ENCODE measurements around the gene LIN9.
A peak's percentile ranks its signal among the peaks of the same experiment; 100 is the strongest.
"Not testable (repeated sequence)": the region's sequence is repeated elsewhere in the genome, so short reads cannot be mapped to it uniquely, and the experiment has no call there.

The LIN9 gene

DNA sequence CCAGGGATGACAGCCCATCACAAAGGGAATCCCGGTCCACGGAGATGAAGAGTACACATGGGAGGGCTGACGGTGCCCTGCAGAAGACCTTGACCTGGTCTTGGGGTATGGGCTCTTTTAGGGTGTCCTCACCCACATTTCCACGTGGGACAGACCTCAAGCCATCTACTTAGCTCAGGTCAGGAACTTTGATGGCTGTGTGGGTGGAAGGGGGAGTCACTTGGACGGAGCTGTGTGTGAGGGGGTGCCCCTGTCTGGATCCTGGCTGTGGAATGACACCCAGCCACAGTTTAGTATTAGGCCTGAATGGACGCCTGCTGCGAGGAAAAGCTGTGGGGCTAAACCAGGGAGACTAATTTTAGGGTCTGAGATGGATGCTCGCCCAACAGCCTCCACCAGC lies 96.4 kb downstream of the LIN9 start:
- no peak for DNase-seq (ENCODE audit: low spot score)

DNA sequence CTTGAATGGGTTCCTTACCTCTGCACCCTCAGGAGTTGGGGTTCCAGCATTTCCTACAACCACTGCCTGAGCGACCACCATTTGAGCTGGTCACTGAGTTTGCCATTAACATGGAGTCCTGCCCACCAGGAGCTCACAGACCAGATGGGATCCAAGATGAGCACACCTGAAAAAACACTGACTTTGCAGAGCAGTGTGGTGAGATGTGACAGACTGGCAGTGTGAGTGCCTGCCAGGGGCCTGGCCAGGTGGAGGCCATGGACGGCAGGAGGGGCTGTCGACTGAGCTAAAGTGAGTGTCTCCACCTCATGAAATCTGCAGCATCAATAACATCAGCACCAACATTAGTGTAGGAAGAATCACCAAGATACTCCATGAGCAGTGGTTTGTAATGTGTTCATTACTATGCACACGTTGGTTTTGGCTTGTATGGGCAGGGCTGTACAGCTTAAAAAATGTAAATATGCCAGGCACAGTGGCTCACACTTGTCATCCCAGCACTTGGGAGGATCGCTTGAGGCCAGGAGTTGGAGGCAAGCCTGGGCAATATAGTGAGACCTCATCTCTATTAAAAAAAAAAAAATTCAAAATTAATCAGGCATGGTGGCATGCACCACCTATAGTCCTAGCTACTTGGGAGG lies 97.7 kb downstream of the LIN9 start:
- no peak for DNase-seq (ENCODE audit: low spot score)

DNA sequence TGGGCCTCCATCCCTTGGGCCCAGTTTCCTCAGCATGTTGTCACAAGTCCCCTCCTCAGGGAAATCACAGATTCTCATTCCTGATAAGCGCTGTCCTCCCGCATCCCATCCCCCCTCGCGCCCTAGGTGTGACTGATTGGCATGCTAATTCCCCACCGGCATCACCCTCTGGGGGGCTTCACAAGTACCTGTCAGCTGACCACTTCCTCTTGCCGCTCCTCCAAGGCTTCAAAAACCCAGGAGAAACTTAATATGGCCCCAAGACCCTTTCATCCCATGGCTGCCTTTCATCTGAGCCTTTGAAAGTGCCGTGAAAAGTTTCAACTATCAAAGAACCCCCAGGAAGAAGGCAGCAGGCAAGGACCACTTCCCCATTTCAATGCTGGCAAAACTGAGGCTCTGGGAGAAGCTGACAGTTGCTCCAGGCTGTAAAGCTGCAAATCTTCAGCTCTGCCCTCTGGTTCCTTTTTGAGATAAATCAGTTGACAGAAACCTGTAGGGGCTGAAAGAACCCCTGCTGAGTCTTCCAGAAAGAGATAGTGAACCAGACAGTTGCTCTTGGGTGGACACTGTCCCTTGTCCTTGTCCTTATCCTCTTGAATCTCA lies 98.3 kb downstream of the LIN9 start:
- DNase-seq (ENCODE audit: low spot score) = no peak

DNA sequence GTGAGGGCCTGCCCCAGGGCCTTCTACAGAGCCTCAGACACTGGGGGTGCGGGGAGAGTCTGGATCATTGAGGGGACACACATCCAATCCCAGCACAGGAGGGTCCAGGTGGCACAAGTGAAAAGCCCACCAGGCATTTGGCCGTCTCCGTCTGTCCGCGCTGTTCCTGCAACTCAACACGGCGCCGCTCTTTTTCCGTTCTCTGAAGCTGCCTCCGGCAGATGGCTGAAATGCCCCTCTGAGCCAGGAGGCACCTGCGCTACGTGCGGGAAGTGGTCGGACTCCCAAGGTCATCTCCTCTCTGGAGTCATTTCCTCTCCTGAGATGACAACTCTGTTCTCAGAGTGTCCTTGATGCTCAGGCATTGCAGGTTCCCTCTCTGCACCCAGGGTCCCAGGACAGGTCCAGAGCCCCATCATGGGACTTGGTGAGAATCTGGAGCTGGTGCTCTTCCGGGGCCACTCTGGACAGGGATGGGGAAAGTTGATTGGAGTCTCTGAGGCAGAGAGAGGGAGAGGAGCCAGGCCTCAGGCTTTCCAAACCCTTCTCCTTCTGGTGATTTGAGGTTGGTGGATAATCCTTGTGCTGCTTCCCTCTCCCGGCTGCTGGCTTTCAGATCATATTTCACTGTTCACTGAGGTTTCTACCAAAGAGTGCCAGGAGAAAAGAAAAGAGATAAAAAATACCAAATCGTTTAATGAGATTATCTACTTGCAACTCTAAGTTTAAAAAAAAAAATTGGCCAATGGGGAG lies 99.5 kb downstream of the LIN9 start:
- DNase-seq (ENCODE audit: low spot score) = no peak

DNA sequence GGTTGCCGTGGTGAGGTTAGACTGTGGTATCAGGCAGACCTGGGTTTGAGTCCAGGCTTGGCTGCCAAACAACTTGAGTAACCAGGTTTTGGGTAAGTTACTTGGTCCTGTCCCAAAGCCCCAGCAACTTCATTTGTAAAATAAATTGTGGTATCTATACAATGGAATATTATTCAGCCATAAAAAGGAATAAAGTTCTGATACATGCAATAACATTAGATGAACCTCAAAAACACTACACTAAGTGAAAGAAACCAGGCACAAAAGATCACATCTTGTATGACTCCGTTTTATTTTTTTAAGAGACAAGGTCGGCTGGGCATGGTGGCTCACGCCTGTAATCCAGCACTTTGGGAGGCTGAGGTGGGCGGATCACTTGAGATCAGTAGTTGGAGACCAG lies 101.9 kb downstream of the LIN9 start:
- DNase-seq (ENCODE audit: low spot score) = no peak

DNA sequence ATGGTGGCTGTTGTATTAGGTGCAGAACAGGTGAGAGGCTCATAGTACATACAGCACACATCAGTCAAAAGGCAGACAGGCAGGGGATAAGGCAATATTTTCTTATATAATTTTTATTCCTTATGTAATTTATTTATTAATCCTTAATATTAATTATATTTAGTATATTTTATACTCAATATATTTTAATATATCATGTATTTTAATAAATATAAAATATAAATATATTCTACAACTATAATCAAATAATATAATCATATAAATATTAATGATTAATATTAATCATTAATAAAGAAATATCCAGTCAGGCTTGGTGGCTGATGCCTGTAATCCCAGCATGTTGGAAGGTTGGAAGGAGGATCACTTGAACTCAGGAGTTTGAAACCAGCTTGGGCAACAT lies 104.8 kb downstream of the LIN9 start:
- no peak for DNase-seq (ENCODE audit: low spot score)

DNA sequence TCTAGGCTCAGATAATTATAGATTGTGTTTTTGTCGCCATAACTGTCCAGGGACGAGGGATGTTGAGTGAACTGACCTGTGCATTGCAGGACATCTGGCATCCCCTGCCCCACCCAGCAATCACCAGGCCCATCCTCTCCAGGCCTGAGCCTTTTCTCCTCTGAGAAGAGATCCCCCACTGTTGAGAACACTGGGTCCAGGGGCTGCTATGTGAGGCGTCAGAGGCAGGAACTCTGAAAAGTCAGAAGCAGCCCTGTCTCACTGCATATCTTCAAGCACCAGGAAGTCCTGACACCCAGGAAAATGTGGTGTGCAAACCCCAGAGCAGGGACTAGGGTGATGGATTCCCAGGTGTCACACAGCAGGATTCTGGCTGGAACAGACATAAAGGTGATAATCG lies 105.3 kb downstream of the LIN9 start:
- no peak for DNase-seq (ENCODE audit: low spot score)

DNA sequence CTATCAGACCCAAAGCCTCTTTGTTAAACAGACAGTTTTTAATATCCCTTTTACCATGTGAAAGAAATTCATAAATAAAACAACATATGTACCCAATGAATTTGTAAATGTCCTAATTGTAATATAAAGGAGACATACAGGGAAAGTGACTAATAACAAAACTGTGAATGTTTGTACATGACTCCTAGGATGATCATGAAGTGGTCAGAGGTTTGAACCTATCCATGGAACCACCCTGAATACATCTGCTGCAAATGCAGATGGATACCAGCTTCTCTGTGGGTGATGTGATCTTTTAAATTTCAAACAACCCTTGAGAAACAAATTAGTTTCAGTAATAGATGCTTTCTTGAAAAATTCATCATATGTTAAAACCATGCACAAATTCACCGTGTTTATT lies 105.7 kb downstream of the LIN9 start:
- DNase-seq (ENCODE audit: low spot score) = no peak

DNA sequence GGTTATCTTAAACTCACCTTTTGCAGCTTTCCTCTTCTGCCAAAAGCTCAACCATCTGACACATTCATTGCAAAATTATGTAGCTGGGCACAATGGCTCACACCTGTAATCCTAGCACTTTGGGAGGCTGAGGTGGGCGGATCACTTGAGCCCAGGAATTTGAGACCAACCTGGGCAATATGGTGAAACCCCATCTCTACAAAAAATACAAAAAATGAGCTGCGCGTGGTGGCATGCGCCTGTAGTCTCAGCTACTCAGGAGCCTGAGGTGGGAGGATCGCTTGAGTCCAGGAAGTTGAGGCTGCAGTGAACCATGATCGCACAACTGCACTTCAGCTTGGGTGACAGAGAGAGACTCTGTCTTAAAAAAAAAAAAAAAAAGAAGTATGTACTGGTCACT lies 106.3 kb downstream of the LIN9 start:
- not testable (repeated sequence) for DNase-seq (ENCODE audit: low spot score)

DNA sequence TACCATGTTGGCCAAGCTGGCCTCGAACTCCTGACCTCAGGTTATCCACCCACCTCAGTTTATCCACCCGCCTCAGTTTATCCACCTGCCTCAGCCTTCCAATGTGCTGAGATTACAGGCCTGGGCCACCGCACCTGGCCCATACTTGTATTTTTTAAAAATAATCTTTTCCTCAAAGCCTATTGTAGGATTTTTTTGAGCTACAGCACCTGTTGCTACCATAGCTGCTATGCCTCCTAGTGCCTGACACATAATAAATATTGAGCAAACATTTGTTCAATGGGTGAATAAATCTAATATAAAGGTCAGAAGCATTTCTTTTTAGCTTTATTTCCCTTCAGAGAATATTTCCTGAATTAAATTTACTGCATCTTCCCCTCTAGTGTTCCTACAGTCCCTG lies 106.7 kb downstream of the LIN9 start:
- no peak for DNase-seq (ENCODE audit: low spot score)

DNA sequence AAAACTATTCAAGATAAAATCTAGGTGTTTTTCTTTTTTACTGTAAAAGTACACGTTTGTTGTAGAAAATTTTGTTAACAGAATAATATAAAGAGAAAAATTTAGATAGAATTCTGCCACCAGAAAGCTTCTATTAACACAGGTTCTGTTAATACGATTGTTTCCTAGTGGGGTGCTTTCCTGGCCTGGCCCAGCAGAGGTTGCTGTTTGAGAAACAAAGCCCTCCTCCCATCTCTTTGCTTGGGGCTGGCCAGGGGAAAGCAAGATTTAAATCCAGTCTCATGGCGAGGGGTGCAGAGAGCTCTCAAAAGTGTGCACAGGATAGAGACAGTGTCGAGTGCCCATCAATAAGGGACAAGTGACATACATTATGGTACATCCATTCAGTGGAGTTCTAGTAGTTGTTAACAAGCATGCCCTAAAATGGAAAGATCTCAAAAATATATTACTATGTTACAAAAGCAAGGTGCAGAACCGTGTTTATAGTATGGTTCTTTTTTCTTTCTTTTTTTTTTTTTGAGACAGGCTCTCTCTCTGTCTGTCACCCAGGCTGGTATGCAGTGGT lies 107.9 kb downstream of the LIN9 start:
- no peak for DNase-seq (ENCODE audit: low spot score)

DNA sequence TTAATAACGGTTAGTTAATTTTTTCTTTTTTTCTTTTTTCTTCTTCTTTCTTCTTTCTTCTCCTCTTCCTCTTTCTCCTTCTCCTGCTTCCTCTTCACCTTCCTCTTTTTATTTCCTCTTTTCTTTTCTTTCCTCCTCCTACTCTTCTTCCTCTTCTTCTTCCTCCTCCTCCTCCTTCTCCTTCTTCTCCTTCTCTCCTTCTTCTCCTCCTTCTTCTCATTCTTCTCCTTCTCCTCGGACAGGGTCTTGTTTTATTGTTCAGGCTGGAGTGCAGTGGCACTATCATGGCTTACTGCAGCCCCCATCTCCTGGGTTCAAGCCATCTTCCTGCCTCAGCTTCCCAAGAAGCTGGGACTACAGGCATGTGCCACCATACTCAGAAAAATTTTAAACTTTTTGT lies 109.0 kb downstream of the LIN9 start:
- no peak for DNase-seq (ENCODE audit: low spot score)

DNA sequence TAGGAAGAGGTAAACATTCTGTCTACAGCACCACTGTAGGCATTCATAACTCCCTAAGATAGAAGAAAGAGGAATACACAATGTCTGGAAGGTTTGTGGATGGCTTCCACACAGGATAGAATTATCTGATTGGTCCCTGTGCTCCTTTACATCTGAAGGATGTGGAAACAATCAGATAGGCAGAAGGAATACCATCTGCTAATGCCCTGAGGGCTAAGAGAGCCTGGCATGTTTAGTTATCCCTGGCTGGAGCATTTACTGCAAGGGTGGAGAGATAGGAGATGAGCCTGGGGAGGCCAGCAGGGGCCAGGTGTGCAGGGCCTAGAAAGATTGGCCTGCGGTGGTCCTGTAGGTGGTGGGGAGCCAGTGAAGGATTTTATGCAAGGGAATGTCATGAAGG lies 113.8 kb downstream of the LIN9 start:
- no peak for DNase-seq (ENCODE audit: low spot score)

DNA sequence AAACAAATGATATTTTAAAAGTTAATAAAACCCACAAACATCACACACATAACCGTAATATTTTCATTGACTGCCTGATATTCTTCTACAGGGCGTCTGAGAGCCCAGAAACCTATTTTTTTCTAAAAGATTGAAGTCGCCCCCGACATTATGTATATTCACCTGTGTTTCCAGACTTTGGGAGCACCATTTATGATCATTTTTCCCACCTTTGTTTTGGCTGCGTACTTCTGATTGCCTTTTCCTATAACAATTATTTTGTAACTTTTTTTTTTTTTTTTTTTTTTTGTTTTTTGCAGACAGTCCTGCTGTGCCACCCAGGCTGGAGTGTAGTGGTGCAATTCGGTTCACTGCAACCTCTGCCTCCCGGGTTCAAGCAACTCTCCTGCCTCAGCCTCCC lies 121.6 kb downstream of the LIN9 start:
- no peak for DNase-seq (ENCODE audit: low spot score)

DNA sequence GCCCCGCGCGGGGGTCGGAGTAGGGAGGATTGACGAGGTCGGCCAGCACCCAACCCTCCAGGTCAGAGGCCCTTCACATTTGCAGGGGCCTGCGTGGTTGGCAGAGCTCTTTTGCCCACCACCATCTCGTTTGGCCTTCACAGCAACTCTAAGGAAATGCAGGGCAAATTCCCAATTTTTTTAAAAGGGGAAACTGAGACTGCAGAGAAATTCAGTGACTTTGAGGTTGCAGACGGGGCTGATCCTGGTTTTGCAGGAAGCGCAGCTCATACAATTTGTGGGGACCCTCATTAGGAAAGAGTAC lies 122.0 kb downstream of the LIN9 start:
- DNase-seq (ENCODE audit: low spot score) = no peak

DNA sequence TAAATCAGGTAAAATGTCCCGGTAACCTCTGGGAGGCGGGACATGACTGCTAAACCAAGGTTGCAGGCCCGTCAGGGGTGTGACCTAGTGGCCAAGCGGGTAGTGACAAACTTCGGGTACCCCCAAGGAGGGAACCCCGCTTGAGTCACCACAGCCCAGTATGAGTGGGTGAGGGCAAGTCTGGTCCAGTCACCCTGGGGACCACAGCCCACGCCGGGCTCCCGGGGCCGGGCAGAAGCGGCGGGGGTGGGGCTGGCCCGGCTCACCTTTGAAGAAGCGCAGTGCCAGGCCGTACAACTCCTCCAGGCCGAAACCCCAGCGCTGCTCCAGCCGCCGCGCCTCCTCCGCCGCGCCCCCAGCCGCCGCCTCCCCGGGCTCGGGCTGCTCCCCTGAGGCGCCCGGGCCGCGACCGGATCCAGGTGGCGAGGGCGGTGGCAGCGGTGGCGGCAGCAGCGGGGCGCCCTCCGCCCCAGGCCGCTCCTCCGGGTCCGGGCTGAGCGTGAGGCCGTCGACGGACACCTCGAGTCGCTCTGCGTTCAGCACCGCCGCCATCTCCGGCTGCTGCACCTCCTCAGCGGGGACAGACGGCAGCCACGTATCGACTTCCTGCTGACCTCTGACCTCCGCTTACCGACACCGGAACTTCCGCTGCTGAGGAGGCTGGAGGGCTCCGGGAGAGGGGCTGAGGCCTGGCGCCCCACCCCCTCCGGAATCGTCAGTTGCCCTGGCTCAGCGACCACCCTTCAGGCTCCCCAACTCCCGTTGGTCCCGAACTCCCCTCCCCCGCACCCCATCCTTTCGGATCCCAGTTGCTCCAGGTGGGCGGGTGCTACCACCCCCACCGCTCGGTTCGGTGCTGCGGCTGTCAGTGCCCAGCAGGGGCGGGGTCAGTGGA lies 122.6 kb downstream of the LIN9 start, which contains the start of gene ACBD3:
Gene ACBD3, minus strand, starts transcription at position 618 of the 895 bp plus-strand sequence. Its CDS starts 66 bp downstream, at position 552.
- peak; percentile 91 for DNase-seq (ENCODE audit: low spot score)

DNA sequence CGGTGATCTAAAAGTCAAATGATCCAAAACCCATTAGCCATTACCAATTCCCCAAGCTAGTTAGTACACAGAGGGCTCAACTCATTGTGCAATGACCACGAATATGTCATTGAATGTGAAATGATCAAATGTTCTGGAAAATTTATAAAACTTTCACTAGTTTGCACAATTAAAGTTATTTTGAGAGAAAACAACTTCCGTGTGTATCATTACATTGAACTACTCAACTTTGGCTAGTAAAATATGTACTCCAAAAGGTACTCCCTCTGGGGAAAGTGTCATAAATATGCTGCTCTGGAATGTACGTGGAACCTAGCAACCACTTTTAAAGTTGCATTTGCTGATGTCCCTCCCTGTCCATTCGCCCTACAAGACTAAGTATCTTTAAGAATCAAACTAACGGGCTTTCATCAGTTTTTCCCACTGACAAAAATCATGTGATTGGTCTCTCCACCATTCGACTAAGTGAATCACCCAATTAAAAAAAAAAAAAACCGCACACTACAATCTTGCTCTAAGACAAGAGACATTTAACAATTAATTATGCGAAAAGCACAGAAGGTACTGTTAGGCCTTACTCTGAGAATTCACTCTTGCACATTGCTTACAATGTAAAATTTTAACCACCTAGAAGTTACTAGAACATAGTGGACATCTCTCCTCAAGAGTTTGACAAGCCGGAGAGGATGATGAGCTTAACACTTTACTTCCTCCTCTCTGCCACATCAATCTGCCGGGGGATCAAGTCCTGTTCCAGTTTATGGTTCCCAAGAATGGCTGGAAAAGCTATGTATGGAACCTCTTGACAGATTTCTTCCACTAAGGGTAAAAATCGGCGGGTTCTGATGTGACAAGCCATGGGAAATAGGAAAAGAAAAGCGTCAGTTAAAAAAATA lies 123.6 kb downstream of the LIN9 start:
- no peak for DNase-seq (ENCODE audit: low spot score)

DNA sequence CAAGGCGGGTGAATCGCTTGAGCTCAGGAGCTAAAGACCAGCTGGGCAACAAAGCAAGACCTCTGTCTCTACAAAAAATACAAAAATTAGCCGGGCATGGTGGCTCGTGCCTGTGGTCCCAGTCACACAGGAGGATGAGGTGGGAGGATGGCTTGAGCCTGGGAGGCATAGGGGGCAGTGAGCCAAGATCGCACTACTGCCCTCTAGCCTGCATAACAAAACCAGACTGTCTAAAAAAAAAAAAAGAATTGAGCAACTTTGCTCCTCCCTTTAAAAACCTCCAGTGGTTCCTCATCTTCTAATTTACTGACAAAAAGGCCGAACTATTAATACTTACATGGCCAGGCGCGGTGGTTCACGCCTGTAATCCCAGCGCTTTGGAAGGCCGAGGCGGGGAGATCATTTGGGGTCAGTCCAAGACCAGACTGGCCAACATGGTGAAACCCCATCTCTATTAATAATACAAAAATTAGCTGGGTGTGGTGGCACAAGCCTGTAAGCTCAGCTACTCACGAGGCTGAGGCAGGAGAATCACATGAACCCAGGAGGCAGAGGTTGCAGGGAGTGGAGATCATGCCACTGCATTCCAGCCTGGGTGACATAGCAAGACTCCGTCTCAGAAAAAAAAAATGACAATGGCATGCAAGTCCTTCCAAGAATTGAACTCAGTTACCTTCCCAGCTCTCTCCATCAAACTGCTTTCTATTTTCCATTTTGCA lies 126.8 kb downstream of the LIN9 start:
- no peak for DNase-seq (ENCODE audit: low spot score)

All from SK-N-DZ (cell line).